HG03521 (cell line): Measurements from ENCODE around the gene BMPR1A.
A peak's percentile ranks its signal among the peaks of the same experiment; 100 is the strongest.
"Not testable (repeated sequence)": the region's sequence is repeated elsewhere in the genome, so short reads cannot be mapped to it uniquely, and the experiment has no call there.

ENCODE experiments used
- ATAC-seq: cut with Tn5 transposase; IDR thresholded peaks from one replicate; pipeline ENCODE4 v1.9.1; 2021; ENCODE audit warnings: mild to moderate bottlenecking, moderate library complexity; ENCODE audit not compliant: unreplicated experiment

BMPR1A gene

DNA sequence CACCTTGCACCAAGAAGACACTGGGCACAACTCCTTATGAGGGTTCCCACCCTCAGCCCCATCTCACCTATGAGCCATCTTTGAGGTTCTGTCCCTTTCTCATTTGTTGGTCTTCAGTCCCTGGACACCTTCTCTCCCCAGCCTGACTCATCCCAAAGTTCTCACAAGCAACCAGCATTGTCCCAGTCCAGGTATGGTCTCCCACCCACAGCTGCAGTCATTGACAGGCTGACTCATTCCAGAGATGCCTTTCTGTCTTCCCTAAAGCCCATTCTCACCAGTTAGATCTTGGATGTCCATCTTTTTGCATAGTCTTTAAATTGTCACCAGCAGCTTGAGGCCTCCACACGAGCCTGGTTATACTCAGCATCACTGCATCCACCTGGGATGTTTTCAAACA, 26.7 kb upstream of the BMPR1A start:
- ATAC-seq: no peak

DNA sequence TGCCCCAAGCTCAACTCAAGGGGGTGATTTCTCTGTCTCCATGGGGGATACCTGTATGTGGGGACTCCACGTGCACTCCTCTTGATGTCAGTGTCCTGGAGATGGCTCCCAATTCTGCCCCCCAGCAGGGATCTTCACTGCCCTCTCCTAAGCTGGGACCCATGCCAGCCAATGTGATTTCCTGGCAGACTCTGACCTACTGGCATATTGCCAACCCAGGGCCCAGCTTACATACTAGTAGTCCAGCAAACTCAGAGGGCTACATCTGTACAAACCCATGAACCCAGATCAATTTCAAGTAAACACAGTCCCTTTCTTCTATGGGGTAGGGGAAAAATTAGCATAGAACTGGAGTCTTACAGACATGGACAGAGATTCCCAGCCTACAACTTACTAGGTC, 26.2 kb upstream of the BMPR1A start:
- ATAC-seq: no peak

DNA sequence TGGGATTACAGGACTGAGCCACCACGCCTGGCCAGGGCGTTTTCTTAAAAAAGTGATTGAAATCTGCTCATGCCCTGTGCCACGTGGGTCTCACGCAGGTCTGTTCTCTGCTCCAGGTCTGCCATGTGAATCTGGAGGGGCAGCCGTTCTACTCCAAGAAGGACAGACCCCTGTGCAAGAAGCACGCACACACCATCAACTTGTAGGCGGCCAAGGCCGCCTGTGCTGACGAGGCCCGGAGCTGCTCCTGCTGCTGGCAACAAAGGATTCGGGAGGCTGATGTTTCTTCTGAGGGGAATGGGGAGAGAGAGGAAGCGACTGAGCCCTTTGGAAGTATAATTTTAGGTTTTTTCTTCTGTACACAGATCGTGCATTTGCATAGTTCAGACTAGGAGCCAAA, 23.6 kb upstream of the BMPR1A start:
- no peak for ATAC-seq

DNA sequence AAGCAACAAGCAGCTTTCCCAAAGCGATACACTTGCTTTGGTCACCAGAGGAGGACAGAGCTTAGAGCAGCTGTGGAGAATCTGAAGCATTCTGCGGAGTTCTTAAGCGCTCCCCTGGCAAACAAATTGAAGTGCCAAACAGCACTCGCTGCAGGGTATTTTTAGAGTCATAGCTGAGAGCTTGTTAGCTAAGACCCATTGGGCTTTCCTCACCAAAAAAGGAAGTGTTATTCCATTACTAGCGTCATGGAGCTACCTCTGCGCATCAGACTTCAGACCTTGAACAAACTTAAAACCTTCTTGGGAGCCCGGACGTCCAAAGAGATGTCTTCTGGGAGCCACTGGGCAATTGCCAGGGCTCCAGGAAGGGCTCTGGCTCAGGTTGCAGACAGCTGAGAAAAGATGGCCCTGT, 23.2 kb upstream of the BMPR1A start:
- ATAC-seq: no peak

DNA sequence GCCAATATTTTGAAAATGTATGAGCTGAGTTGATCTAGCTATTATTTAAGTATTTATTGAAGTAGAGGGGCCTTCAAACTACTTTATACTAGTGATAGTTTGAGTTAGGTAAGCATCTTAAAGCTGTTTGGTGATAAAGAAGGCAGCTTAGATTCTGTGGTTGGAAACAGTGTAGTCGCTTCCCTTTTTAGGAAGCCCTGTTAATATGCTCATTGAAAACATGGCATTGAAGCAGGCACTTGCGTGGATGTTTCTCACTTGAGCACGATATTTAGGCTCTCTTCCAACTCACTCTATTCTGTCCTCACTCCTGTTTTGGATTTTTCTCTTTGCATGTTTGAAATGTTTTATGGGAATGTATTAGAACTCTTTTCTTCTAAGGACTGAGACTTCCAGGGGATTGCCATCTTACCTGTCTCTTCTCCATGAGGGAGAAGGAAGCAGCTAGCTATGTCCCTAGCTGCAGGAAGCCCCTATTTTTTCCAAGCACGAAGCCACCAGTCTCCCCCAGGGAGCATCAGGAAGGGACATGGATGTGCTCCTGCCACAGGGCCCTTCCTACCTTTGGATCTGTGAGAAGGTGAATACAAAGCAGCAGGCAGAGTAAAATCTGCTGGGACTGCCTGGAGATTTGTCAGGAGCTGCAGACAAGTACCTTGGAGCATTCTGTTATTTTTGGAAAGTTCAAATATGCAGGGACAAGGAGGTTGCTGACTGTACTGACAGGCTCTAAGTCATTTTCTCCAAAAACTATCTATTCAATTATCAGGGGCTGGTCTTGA, 22.0 kb upstream of the BMPR1A start:
- no peak for ATAC-seq

DNA sequence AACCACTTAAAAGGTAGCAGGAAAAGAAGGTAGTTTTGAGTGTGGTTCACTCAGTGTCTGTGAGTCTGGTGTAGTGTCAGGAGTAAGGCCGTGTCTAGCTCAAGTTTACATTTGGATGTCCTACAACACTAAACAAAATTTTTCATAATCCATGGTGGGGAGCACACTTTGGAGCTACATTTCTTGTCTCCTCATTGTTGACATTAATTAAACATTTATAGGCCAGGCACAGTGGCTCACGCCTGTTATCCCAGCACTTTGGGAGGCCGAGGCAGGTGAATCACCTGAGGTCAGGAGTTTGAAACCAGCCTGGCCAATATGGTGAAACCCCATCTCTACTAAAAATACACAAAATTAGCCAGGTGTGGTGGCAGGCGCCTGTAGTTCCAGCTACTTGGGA, 21.1 kb upstream of the BMPR1A start:
- ATAC-seq: not testable (repeated sequence)

DNA sequence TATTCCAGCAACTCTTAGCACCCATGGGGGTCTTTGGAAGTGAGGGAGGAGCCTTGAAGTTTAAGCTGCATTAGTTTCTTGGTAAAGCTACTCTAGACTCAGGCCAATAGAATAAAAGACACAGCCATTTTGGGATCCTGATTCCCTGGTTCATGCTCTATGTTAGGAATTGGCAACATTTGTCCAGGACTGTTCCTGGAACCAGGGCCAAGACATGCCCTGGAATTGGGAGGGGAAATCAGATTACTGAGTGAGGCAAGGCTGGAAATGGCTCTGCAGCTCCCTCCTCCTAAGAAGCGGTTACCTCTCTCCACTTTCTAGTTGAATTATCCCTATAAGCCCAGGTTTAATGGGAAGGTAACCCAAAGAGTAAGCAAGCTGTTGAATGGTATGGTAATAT, 14.2 kb upstream of the BMPR1A start:
- ATAC-seq: no peak

DNA sequence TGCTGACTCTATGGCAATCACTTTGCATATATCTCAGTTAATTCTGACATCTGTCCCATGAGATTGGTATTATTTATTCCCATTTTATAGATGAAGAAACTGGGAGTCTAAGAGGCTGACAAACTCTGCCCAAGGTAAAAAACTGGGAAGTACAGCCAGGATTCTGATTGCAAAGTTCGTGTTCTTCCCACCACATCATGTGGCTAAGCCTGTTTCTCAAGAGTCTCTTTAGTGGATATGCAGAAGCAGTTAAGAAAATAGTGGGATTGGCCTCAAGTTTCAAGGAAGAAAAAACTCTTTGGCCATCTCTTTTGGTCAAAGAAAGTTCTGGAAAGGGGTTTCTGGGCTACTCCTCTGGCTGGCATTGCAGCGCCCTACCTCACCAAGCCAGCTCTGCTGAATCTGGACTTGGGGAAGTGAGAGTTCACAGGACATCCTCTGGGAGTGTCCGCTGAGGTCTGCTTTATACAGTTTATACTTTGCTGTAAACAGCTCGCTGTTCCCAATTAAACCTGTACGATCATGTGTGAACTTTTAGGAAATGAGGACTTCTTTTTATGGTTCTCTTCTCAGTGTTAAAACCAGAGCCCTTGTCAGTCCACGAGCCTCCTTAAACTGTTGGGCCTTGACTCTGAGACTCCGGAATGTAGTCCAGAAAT, 12.2 kb upstream of the BMPR1A start:
- no peak for ATAC-seq

DNA sequence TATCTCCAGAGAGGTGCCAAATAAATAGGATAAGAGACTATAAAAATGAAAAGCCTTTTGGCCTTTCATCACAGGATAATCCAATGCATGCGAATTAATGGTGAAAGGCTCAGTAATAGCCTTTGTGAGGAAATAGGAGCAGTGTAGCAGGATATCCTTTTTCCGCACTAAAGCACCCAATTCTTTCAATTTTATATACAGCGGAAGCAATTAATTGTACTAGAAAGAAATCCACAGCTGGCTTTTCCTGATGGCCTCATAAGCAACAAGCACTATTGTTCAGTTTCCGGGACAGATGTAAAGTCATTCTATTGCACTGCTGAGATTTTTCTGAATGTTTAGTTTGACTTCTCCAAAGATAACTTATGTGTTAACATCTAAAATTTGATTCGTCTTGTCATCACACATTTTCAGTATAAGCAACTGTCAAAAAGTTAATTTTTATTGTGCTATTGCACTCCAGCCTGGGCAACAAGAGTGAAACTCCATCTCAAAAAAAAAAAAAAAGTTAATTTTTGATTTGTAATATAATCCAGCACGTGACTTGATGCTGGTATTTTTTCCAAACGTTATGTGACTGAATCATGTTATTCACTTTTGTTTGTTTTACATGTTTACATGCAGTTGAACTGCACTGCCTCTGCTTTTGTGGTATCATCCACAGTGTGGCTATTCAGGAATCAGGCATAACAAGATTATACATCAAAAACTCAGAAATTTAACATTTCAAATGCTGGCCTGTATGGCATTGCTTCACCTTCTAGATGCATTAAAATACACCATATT, 8.4 kb upstream of the BMPR1A start:
- ATAC-seq: no peak

DNA sequence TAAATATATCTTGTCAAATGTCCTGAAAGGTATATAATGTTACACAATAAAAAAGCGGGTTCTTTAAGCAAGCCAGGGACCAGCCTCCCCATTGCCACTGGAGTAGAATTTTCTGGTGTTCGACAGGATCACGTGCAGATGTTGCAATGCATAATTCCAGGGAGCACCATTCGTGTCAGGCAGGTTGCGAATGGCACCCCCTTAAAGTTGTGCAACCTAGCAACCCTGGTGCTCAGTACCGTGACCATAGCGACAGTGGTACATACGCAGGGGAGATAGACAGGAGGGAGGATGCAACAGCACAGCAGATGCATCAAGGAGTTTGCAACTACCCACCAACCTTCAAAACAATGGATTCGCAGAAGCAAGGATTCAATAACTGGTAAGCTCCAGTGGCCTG, 6.6 kb upstream of the BMPR1A start:
- ATAC-seq: no peak

DNA sequence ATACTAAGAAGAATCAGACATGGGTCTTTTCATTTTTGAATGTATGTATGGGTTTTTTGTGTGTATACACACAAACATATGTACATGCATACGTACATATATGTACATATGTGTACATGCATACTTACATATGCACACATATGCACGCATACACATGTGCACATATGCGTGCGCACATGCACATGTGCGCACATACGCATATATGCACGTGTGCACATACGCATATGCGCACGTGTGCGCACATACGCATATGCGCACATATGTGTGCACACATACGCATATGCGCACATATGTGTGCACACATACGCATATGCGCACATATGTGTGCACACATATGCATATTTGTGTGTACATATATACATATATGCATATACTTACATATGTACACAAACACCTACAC, 4.9 kb upstream of the BMPR1A start:
- ATAC-seq: no peak

DNA sequence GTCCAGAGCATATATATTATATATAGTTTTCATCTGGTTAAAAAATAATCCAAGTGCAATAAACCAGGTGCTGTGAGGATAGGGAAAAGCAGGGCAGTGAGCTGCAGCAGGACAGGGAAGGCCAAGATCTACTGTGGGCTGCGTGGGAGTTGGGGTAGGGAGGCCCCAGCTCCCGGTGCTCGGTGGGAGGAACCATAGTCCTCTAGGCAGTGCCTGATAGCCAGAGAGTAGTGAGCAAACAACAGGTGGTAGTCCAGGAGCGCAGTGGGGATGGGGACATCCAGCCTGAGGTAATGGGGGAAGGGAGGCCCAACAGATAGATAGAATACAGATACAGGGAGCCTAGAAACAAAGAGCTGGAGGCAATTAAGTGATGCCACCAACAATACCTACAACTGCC, 4.1 kb upstream of the BMPR1A start:
- ATAC-seq: no peak

DNA sequence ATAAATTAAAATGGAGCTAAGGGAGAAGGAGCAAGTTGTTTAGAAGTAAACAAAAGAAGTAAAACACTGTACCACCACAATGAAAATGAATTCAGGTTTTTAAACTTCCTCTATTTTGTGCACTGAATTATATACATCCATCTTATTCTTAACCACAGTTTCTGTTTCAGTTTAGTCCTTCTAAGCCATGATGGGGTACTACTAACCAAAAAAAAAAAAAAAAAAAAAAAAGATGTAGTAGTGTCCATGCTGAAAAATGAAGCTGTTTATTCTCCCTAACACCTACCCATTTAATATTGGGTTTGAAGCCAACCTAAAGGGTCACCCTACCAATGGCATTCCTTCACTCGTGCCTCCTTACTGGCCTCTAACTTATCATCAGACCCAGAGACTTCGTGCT, 3.4 kb upstream of the BMPR1A start:
- no peak for ATAC-seq

DNA sequence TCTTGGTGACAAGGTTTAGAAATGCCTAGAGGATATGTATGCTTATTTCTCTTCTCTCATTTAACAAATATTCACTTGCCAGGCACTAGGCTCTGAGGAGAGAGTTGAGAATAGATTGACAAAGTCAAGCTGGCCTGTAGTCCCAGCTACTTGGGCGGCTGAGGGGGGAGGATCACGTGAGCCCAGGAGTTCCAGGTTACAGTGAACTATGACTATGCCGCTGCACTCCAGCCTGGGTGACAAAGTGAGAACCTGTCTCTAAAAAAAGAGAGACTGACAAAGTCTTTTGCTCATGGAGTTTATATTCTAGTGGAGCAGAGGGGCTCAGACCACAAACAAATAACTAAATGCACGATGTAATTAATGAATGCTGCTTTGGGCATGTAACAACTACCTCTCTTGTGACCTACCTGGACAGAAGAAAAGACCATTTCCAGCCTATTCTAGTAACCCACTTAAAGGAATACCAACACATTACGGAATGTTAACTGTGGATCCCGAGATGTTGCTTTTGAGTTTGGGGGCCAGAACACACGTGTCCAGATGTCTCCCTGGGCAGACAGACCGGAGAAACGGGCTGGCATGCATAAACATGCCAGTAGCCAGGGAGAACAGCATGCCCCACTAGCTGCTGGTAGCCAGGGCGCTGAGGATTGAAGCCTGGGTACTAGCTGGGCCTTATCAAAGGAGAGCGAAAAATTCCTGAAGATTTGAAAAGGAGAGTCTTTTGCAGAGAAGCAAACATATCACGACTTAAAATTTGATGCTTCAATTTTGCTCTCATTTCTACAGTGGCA, 2.6 kb upstream of the BMPR1A start:
- no peak for ATAC-seq

DNA sequence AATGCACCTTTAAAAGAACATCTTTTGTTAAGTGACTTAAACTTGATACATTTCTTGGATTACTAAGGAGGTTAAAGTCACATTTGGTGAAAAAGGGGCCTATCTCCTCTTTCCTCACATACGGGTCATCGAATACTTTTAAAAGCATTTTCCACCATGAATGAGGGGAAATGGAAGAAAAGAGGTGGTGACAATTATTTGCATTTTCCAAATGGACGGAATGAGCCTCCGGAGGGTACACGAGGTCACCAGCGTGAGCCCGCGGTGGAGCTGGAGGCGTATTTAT, 1.0 kb upstream of the BMPR1A start:
- ATAC-seq: no peak

DNA sequence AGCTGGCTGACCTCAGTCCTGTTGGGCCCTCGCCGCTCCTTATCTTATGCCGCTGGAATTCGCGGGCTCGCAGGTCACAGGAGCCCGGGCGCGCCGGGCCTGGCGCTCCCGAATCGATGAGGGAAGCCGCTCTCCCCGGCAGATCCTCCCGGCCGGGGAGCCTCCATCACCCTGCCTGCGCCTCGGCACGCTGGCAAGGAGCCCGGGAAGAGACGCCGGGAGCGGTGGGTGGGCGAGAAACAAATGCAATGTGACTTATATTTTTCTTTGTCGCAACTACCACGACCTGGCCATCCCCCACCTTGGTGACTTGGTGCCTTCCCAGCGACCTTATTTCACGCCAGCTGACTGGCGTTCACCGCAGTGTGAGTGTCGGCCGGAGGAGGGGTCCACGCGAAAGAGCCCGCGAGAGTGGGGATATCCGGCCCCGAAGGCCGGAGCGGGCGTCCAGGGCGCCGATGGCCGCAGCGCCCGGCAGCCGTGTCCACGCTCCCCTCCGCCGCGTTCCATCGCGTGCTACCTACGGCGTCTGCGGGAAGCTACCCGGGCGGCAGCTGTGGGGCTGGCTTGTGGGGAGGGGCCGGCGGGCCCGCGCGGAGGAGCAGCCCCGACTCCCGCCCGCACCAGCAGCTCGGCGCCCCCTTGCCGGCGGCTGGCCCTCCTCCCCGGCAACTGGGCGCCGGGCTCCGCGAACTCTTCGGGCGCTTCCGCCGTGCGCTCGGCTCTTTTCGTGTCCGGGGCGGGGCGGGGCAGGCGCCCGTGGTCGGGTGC, 494 bp upstream of the BMPR1A start:
- ATAC-seq: peak; percentile 85

DNA sequence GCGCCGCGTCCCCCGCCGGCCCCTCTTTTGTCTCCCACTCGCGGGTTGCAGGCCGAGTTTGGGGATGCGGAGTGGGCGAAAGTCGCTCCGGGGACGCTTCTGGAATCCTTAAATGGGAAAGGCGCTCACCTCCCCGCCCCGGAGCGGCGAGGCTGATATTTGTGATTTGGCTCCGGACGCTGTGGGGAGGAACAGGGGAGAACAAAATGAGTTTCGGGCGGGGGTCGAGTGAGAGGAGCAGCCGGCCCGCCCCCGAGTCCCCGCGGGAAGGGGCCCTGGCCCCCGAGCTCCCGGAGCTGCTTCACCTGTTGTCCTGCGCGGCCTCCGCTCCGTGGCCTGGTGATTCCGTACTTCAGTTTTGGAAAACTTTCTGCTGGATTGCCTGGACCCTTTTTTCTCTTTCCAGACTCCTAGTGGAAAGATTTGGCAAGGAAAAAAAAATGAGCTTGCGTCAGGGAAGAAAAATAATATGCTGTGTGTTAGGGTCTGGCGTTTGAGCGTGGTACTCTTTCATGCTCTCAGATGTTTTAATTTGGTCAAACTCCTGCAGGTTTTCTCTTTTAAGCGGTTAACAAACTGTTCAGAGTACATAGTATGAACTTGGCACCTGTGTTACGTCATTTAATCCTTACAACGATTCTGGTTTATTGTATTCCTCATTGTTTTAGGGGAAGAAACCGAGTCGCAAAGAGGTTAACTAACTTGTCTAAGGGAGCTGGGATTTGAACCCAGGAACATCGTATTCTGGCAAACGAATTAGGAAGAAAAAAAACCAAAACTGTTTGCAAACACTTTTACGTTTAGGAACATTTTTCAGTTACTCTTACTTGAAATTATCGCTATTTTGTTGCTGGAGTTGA, 924 bp downstream of the BMPR1A start:
- no peak for ATAC-seq

DNA sequence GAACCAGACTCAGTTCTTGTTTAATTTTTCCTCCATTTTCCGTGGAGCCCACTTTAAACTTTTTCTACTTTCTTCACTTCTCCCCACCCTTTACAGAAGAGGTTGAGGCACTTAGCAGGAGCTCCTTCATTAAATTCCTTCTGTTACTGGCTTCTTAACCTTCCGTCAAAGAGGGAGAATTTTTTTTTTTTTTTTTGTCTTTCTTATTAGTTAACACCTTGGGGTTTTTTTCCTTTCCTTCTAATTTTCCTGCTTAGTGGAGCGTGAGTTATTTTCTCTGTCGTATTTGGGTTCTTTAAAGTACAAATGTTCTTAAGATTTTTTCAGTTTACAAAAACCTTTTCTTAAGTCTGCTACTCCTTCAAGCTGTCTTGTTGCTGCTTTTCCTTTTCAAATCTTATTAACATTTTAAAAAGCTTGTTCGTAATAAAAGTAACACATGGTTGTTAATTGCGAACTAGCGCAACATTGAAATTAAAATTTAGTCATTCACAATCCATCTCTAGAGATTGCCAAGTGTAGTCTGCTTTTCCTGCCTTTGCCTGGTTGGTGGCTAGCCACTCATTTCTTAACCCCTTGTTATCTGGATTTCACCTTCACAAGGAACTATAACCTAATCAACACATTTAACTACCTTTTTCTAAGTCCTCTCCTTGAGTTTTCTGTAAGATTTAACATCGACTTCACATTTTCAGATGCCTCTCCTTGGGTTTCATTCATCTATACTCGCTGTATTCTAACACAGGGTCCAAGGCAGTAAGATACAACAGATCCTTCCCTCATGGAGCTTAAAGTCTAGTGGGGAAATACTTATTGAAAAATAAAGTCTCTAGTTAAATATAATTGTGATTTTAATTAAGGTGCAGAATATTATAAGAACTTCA, 2.0 kb downstream of the BMPR1A start:
- ATAC-seq: no peak
